Astrocyte of the spinal cord (primary cell): ENCODE data around the gene CARMIL3.

Source experiments
- DNase-seq: peaks from one replicate; pipeline ENCODE4 v3.0.0; 2011; ENCODE audit warnings: low read depth, low spot score
- H3K4me3 ChIP-seq: 2 replicates; pipeline ENCODE4 v1.5.1; 2011; ENCODE audit warnings: low read depth, mild to moderate bottlenecking, low read length, moderate library complexity
- CTCF ChIP-seq: IDR thresholded peaks from 2 replicates; pipeline ENCODE4 v1.5.1; 2012; ENCODE audit warnings: low read depth, mild to moderate bottlenecking, low read length, inconsistent platforms
- in situ Hi-C: cut with HindIII; loops from 2 replicates; pipeline ENCODE4 v1.10.0; 2017; ENCODE audit warnings: low sequenced_read_pairs

CARMIL3 gene

DNA sequence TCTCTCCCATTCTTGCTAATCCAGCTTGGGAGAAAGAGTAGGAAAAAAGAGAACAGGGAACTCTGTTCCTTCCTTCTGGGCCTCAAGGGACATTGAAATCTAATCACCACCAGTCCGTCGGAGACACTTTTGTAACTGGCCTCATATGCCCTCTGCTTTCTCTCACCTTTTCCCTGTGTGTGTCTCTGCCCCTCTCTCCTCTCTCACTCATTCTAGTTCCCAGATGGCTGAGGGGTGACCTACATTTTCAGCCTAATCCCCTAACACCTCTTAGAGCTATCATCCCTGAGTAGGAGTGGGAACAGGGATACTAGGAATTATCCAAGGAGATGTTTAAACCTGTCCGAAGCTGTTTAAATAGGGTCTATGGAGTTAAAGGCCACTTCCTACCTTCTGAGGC, 33.4 kb downstream of the CARMIL3 start:
- in situ Hi-C loops, result no loop called here
- DNase-seq, result no peak
- no peak for TF ChIP-seq CTCF
- no peak overlapping the region for H3K4me3 ChIP-seq

DNA sequence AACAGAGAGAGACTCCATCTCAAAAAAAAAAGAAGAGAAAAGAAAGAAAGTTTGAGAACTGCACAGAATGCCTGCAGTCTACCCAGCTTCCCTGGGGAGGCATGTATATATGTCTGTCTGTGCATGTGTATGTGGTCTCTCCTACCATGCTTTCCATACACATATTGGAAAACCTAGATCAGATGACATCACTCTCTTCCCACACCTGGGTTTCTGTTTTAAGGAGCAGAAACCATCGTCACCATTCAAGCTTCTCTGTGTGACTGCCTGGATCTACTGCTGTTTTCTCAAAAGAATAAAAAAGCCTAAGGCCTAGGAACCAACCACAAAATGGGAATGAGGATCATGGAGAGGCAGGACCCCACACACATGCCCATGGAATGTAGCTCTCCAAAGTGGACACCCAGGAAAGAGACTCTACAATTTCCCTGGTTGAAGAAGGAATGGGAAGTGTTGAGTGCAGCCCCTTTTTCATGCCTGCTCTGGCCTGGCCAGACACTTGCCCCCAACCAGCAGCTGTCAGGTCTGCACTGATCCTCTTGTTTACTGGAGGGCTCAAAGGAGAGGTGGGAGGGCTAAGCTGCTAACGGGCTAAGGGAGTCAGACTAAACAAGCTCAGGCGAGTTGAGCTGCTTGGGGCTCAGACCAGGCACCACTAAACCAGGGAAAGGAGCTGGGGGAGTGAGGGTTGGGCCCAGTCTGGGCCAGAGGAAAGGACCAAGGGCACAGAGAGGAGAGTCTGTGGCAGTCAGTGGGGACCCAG, 34.6 kb downstream of the CARMIL3 start:
- in situ Hi-C loops, result no loop called here
- no peak overlapping the region for H3K4me3 ChIP-seq
- no peak for DNase-seq
- TF ChIP-seq CTCF, result no peak

DNA sequence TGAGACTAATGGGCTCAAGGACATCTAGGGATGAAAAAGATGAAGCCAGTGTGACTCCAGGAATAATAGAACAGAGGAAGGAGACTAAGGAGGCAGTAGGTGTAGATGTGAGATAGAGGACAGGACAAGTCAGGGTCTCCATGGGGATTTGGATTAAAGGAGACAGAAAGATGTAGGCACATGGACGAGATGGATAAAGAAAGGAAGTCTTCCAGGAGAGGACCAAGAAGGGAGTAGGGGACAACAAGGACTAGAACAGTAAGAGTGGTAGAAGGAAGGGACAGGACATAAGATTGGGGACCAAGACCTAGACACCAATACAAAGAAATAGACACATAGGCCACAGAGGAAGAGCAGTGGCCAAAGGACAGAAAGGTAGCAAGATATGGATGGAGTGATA, 35.2 kb downstream of the CARMIL3 start:
- no peak overlapping the region for H3K4me3 ChIP-seq
- TF ChIP-seq CTCF, result no peak
- no peak for DNase-seq
- in situ Hi-C loops, result no loop called here

DNA sequence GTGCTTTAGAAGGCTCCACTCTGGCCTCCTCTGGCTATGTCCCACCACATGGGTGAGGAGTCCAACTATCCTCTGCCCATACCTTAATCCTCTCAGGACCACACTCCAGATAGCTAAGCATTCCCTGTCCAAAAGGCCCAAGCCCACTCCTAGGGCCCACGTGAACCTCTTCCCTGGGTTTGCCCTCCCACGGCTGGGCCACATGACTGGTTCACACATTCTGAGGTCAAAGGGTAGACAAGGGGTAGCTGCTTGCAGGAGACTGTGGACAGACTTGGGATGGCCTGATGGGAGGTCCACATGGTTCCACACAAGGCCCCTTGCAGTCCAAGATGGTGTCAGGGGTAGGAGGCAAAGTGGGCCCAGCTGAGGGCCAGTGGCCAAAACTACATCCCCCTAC, 36.3 kb downstream of the CARMIL3 start:
- H3K4me3 ChIP-seq, result no peak overlapping the region
- in situ Hi-C loops, result no loop called here
- no peak for DNase-seq
- no peak for TF ChIP-seq CTCF

GRCh38 chr14:24089890-24090289, 38.1 kb downstream of the CARMIL3 start:
- DNase-seq, result no peak
- no peak overlapping the region for H3K4me3 ChIP-seq
- TF ChIP-seq CTCF, result no peak
- in situ Hi-C loops, result no loop called here

GRCh38 chr14:24092110-24092504, 40.3 kb downstream of the CARMIL3 start:
- in situ Hi-C loops, result no loop called here
- H3K4me3 ChIP-seq, result no peak overlapping the region
- no peak for DNase-seq
- no peak for TF ChIP-seq CTCF
